Gastroesophageal sphincter (tissue), 3 donors: Measurements from ENCODE around the gene FAM98B.

ENCODE experiments used
- CTCF ChIP-seq, 4 experiments: fragments of 200-600 bp in 2 of 4; fragments of 450-650 bp in 2 of 4; sonication (generic) in 1 of 4; IDR thresholded peaks; one replicate each; pipeline ENCODE4 v1.5.1; 2017 to 2019; ENCODE audit warnings: antibody characterized with exemption in 4 of 4, mild to moderate bottlenecking in 2 of 4, moderate library complexity in 2 of 4
- POLR2A ChIP-seq, 2 donors: fragments of 450-650 bp; IDR thresholded peaks; one replicate each; pipeline ENCODE4 v1.6.1; 2017; ENCODE audit warnings: antibody characterized with exemption in 2 of 2, mild to moderate bottlenecking in 2 of 2, moderate library complexity in 1 of 2
- POLR2AphosphoS5 ChIP-seq: sonication (generic); formaldehyde crosslinking; IDR thresholded peaks from one replicate; pipeline ENCODE4 v1.6.1; 2017; ENCODE audit warnings: antibody characterized with exemption

- TF ChIP-seq CTCF (IDR thresholded peaks at IDR 0.05) (no peak), POLR2AphosphoS5 (no peak), POLR2A (IDR thresholded peaks at IDR 0.05) (no peak)
Observed at GRCh38 chr15:38531509-38531908, 77.6 kb downstream of the FAM98B start.
